ENCODE measurements around the gene AFMID.

GRCh38 chr17:78180083-78180482 lies 7.1 kb upstream of the AFMID start:
- TF ChIP-seq CTCF (IDR thresholded peaks at IDR 0.05; ENCODE audit: insufficient read depth, low read length) (no peak), POLR2AphosphoS5 (IDR thresholded peaks at IDR 0.05; ENCODE audit: low read depth) (no peak)
